ENCODE data around the gene ERGIC3.

GRCh38 chr20:35527122-35527769, 14.6 kb upstream of the ERGIC3 start:
- TF ChIP-seq POLR2A (IDR thresholded peaks at IDR 0.05): no peak
- TF ChIP-seq CTCF (IDR thresholded peaks at IDR 0.05): no peak

Data from vagina (tissue), 2 donors.